ENCODE data around the gene RNGTT. TPM values are rescaled to one million over a fixed set of nuclear protein-coding genes. Genes with fewer than 3 reads are reported as not detected.

Gene RNGTT
- total and polyA plus RNA-seq, 7 donors: 3.0 to 14.7 (median 10.0) TPM

DNA sequence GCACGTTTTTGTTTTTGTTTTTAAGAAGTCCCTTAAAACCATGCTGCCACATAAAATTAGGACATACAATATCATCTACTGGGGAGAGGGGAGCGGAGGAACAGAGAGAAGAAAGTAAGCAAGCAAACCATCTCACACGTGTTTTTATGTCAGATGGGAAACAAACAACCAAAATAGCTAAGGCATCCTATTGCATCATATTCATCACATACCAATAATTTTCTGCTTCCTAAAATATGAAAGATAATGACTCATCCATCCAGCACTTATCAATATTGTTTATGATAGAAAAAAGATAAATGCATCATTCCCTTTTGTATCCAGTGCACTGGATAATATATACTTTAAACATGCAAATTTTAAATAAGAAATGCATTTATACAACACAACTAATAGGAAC is 329.6 kb downstream of the RNGTT start:
- 82 to 92% methylated on average over 3 of the region's 3 CpGs for WGBS, 2 donors
- intact Hi-C loops (cut with DNase I): no loop called here

DNA sequence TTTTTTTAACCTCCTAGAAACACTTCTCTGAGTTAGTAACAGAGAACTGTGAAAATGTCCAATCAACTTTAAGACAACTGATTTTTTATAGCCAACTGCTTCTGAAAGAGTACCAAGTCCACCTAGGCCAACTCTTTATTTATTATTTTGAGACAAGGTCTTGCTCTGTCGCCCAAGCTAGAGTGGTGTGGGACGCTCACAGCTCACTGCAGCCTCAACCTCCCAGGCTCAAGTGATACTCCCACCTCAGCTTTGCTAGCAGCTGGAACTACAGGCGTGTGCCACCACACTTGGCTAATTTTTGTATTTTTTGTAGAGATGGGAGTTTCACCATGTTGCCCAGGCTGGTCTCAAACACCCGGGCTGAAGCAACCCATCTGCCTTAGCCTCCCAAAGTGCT is 331.6 kb downstream of the RNGTT start:
- intact Hi-C loops (cut with DNase I): no loop called here
- Histone ChIP-seq H3K27ac (no peak overlapping the region), H3K4me1 (no peaks in the 10 kb centered on the region), H3K36me3 (no peaks in the 10 kb centered on the region), H3K9me3 (no peaks in the 10 kb centered on the region), H3K4me3 (no peak overlapping the region), H3K27me3 (no peaks in the 10 kb centered on the region)
- no peak for DNase-seq
- 86 to 96% methylated on average over 4 of the region's 4 CpGs for WGBS, 2 donors
- TF ChIP-seq, protein P1, sequence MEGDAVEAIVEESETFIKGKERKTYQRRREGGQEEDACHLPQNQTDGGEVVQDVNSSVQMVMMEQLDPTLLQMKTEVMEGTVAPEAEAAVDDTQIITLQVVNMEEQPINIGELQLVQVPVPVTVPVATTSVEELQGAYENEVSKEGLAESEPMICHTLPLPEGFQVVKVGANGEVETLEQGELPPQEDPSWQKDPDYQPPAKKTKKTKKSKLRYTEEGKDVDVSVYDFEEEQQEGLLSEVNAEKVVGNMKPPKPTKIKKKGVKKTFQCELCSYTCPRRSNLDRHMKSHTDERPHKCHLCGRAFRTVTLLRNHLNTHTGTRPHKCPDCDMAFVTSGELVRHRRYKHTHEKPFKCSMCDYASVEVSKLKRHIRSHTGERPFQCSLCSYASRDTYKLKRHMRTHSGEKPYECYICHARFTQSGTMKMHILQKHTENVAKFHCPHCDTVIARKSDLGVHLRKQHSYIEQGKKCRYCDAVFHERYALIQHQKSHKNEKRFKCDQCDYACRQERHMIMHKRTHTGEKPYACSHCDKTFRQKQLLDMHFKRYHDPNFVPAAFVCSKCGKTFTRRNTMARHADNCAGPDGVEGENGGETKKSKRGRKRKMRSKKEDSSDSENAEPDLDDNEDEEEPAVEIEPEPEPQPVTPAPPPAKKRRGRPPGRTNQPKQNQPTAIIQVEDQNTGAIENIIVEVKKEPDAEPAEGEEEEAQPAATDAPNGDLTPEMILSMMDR (IDR thresholded peaks at IDR 0.05): no peak

More for the DNA sequence above, 329.6 kb downstream of the RNGTT start:
- H3K9me3 ChIP-seq: no peaks in the 10 kb centered on the region
- no peak for DNase-seq
- no peaks in the 10 kb centered on the region for H3K4me1 ChIP-seq
- no peaks in the 10 kb centered on the region for H3K27me3 ChIP-seq
- H3K36me3 ChIP-seq: no peaks in the 10 kb centered on the region
- no peak overlapping the region for H3K4me3 ChIP-seq
- no peak for TF ChIP-seq POLR2A (IDR thresholded peaks at IDR 0.05)
- no peak for TF ChIP-seq POLR2AphosphoS5 (IDR thresholded peaks at IDR 0.05)
- TF ChIP-seq EP300 (IDR thresholded peaks at IDR 0.05): no peak
- TF ChIP-seq, protein P1 (IDR thresholded peaks at IDR 0.05): no peak
- H3K27ac ChIP-seq: no peak overlapping the region

DNA sequence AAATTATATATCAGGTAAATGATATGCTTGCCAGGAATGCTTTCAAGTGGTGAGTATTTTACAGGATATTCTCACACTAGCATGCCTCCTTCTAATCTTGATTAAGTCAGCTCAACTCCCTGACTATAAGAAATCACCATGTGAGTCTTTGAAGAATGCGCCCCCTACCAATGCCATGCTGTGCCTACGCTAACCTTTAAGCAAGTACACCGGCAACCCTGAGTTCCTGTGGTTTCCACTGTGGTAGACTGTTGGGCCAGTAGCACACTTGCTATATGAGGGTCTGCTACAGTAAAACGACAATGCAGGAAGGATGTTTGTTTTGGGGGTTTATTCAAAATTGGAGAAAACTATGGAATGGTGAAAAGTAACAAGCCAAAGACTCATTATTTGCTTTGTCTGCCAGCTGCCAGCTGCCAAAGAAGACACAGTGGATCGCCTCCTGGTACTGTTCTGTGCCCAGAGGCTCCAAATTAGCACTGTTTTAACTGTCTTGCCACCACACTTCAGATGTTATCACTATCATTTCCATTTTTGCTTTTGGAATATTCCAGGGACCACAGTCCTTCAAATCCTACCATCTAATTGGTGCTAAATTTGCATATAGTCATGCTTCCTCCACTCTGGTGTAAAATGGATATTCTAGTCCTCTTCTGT is 333.5 kb downstream of the RNGTT start:
- H3K36me3 ChIP-seq: no peaks in the 10 kb centered on the region
- no peaks in the 10 kb centered on the region for H3K9me3 ChIP-seq
- no peaks in the 10 kb centered on the region for H3K4me1 ChIP-seq
- no peak overlapping the region for H3K27ac ChIP-seq
- TF ChIP-seq, protein P1 (IDR thresholded peaks at IDR 0.05): no peak
- TF ChIP-seq POLR2AphosphoS5 (IDR thresholded peaks at IDR 0.05) (no peak), EP300 (IDR thresholded peaks at IDR 0.05) (no peak), POLR2A (IDR thresholded peaks at IDR 0.05) (no peak)
- no peak for DNase-seq
- WGBS, 2 donors: 68 to 88% methylated on average over 5 of the region's 5 CpGs
- H3K4me3 ChIP-seq: no peak overlapping the region
- H3K27me3 ChIP-seq: no peaks in the 10 kb centered on the region
- intact Hi-C loops (cut with DNase I): no loop called here

DNA sequence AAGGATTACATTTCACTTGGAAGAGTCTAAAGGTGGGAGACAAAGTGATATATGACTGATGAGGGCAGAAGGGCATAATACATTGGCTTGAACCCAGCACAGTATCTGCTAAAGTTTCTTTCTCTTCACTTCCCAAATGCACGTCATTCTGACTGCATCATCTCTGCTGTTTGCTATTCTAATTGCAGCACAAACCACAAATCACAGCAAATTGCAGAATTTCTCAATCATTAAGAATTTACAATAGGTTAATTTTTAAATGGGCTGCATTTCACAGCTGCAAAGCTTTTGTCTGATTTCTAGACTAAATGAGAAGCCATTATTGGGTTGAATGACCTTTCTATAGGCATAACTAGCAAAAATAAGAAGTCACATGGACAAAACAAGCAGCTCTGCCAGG is 337.0 kb downstream of the RNGTT start:
- WGBS, 2 donors: 61 to 69% methylated on average over 1 of the region's 1 CpG
- no peaks in the 10 kb centered on the region for H3K4me1 ChIP-seq
- H3K36me3 ChIP-seq: no peaks in the 10 kb centered on the region
- TF ChIP-seq, protein P1 (IDR thresholded peaks at IDR 0.05): no peak
- TF ChIP-seq POLR2AphosphoS5 (IDR thresholded peaks at IDR 0.05) (no peak), POLR2A (IDR thresholded peaks at IDR 0.05) (no peak), EP300 (IDR thresholded peaks at IDR 0.05) (no peak)
- no peak overlapping the region for H3K4me3 ChIP-seq
- DNase-seq: no peak
- H3K27me3 ChIP-seq: no peaks in the 10 kb centered on the region
- H3K9me3 ChIP-seq: no peaks in the 10 kb centered on the region
- intact Hi-C loops (cut with DNase I): no loop called here
- H3K27ac ChIP-seq: no peak overlapping the region

DNA sequence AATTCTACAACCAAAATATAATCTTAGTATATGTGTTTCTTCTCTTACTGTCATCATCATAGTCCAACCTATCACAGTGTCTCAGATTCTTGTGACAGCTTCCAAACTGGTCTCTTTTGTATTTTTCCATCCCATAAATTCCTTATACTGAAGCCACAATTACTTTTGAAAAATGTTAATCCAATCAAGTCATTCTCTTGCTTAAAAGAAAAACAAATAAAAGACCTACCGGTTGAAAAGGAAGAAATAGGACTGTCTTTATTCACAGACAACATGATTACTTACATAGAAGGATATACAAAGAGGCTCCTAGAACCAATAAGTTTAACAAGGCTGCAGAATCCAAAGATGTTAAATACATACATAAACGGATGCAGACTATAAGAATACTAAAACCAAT is 339.9 kb downstream of the RNGTT start:
- H3K36me3 ChIP-seq: no peaks in the 10 kb centered on the region
- intact Hi-C loops (cut with DNase I): no loop called here

More for the DNA sequence above, 339.9 kb downstream of the RNGTT start:
- H3K4me3 ChIP-seq: no peak overlapping the region
- no peak overlapping the region for H3K27ac ChIP-seq
- no peak for DNase-seq
- H3K27me3 ChIP-seq: no peaks in the 10 kb centered on the region
- TF ChIP-seq POLR2AphosphoS5 (IDR thresholded peaks at IDR 0.05): no peak
- no peaks in the 10 kb centered on the region for H3K9me3 ChIP-seq
- WGBS, 2 donors: 93 to 95% methylated on average over 2 of the region's 2 CpGs
- H3K4me1 ChIP-seq: no peaks in the 10 kb centered on the region
